Ovary (tissue), 3 donors: ENCODE measurements around the gene NPAS3.

Experiments used
- EP300 ChIP-seq: sonication (generic); formaldehyde crosslinking; IDR thresholded peaks from one replicate; pipeline ENCODE4 v1.6.1; 2017; ENCODE audit warnings: antibody characterized with exemption
- TF ChIP-seq, protein P1 (sequence below), 3 donors: fragments of 450-650 bp in 2 of 3; fragments of 200-600 bp in 1 of 3; IDR thresholded peaks; one replicate each; pipeline versions ENCODE4 v1.5.1 to v1.8.0; 2016 to 2022; ENCODE audit warnings: antibody characterized with exemption in 3 of 3, mild to moderate bottlenecking in 1 of 3
- donor health status: DM: no; HTN: no; CAD: no.

GRCh38 chr14:33369972-33370371 lies 431.3 kb downstream of the NPAS3 start:
- TF ChIP-seq, protein P1, sequence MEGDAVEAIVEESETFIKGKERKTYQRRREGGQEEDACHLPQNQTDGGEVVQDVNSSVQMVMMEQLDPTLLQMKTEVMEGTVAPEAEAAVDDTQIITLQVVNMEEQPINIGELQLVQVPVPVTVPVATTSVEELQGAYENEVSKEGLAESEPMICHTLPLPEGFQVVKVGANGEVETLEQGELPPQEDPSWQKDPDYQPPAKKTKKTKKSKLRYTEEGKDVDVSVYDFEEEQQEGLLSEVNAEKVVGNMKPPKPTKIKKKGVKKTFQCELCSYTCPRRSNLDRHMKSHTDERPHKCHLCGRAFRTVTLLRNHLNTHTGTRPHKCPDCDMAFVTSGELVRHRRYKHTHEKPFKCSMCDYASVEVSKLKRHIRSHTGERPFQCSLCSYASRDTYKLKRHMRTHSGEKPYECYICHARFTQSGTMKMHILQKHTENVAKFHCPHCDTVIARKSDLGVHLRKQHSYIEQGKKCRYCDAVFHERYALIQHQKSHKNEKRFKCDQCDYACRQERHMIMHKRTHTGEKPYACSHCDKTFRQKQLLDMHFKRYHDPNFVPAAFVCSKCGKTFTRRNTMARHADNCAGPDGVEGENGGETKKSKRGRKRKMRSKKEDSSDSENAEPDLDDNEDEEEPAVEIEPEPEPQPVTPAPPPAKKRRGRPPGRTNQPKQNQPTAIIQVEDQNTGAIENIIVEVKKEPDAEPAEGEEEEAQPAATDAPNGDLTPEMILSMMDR (IDR thresholded peaks at IDR 0.05): no peak
- TF ChIP-seq EP300: no peak
